HG03575 (cell line): ENCODE data around the gene MLKL.

Experiments
- ATAC-seq: cut with Tn5 transposase; IDR thresholded peaks from one replicate; pipeline ENCODE4 v1.9.1; 2021; ENCODE audit not compliant: unreplicated experiment, insufficient number of reproducible peaks, low FRiP score; ENCODE audit errors: extremely low read depth

Gene MLKL

DNA sequence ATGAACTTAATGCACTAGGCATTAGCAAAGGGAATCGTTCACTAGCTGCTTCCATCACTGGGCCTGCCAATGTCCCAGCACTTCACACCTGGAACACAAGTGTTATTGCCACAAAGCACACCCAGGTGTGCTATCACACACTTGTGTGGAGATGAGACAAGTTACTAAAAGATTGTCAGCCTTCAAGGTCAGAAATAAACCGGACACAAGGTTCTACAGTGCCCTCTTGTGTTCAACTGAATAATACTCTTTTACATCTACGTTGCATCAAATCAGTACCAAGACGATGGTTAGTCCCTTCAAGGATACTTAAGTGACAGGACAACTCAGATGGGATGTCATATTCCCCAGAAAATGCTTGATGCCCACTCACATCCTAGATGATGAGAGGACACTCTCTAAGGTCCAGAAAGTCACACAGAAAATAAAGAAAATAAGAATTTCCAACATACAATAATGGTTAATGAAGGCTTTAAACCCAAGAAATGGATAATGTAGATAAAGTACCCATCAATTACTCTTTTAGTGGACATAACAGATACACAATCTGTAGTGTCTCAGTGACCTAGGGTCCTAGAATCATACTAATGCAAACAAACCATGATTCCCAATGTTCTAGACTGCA, 77.3 kb downstream of the MLKL start:
- ATAC-seq: no peak

DNA sequence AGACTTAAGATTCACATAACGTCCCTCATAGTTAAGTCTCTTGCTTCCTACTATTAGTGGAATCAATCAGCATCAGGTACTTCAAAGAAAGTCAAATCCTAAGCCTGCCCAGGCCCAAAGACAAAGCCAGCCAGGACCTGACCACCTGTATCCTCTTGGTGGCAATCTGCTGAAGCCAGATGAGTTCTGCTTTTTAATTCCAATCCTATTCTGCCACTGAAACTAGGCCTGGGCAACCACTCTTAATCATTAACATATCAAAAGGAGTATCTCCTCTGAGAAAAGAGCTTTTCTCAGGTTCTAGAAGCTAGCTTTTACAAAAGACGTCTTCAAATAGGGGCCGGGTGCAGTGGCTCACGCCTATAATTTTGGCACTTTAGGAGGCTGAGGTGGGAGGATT, 78.7 kb downstream of the MLKL start:
- no peak for ATAC-seq
